GM19395 (cell line): Measurements from ENCODE around the gene CDKL4.
"Not testable (repeated sequence)": the region's sequence is repeated elsewhere in the genome, so short reads cannot be mapped to it uniquely, and the experiment has no call there.

ENCODE experiments used
- ATAC-seq: cut with Tn5 transposase; IDR thresholded peaks from one replicate; pipeline ENCODE4 v1.9.1; 2021; ENCODE audit warnings: mild to moderate bottlenecking, moderate library complexity; ENCODE audit not compliant: unreplicated experiment

Gene CDKL4

GRCh38 chr2:39232141-39232540 is 11.6 kb downstream of the CDKL4 start:
- ATAC-seq = no peak

- peak; percentile 33 for ATAC-seq
Observed at GRCh38 chr2:39228413-39229209, 15.2 kb downstream of the CDKL4 start.

- peak; percentile 79 for ATAC-seq
Observed at GRCh38 chr2:39227628-39228412, 15.9 kb downstream of the CDKL4 start.

- no peak for ATAC-seq
Observed at GRCh38 chr2:39225567-39225966, 18.2 kb downstream of the CDKL4 start.

- ATAC-seq = no peak
Observed at GRCh38 chr2:39223909-39224308, 19.9 kb downstream of the CDKL4 start.

- ATAC-seq = no peak
Observed at GRCh38 chr2:39221459-39221858, 22.3 kb downstream of the CDKL4 start.

- no peak for ATAC-seq
Observed at GRCh38 chr2:39220136-39220535, 23.6 kb downstream of the CDKL4 start.

- ATAC-seq = no peak
Observed at GRCh38 chr2:39218391-39218790, 25.4 kb downstream of the CDKL4 start.

- peak; percentile 58 for ATAC-seq
Observed at GRCh38 chr2:39217192-39217550, 26.6 kb downstream of the CDKL4 start.

GRCh38 chr2:39216346-39217191 is 27.2 kb downstream of the CDKL4 start:
- ATAC-seq = peak; percentile 69

- ATAC-seq = no peak
Observed at GRCh38 chr2:39215545-39215944, 28.2 kb downstream of the CDKL4 start.

- no peak for ATAC-seq
Observed at GRCh38 chr2:39213015-39213414, 30.8 kb downstream of the CDKL4 start.

GRCh38 chr2:39210846-39211245 is 32.9 kb downstream of the CDKL4 start:
- no peak for ATAC-seq

- ATAC-seq = no peak
Observed at GRCh38 chr2:39203382-39203781, 40.4 kb downstream of the CDKL4 start.

GRCh38 chr2:39202639-39203369 is 41.0 kb downstream of the CDKL4 start:
- no peak for ATAC-seq

GRCh38 chr2:39197003-39197402 is 46.8 kb downstream of the CDKL4 start:
- ATAC-seq = not testable (repeated sequence)

- no peak for ATAC-seq
Observed at GRCh38 chr2:39194686-39195085, 49.1 kb downstream of the CDKL4 start.

GRCh38 chr2:39188960-39189494 is 54.7 kb downstream of the CDKL4 start:
- no peak for ATAC-seq

GRCh38 chr2:39183673-39184072 is 60.1 kb downstream of the CDKL4 start:
- no peak for ATAC-seq

- no peak for ATAC-seq
Observed at GRCh38 chr2:39181297-39181696, 62.5 kb downstream of the CDKL4 start.
